Astrocyte (in vitro differentiated cells and primary cell): ENCODE data around the gene DEXI.

Source experiments
- CTCF ChIP-seq: IDR thresholded peaks from 2 replicates; pipeline ENCODE4 v1.5.1; 2011; ENCODE audit warnings: low read depth, mild to moderate bottlenecking, inconsistent platforms, low read length, moderate library complexity; ENCODE audit not compliant: insufficient read depth
- EZH2 ChIP-seq: IDR thresholded peaks from 2 replicates; pipeline ENCODE4 v1.6.1; 2012; ENCODE audit warnings: mild to moderate bottlenecking, low read length, inconsistent platforms; ENCODE audit not compliant: insufficient read depth

- TF ChIP-seq CTCF (no peak), EZH2 (no peak)
These were observed 45.1 kb downstream of the DEXI start for GRCh38 chr16:10897134-10897533.
